Panc1 (cell line): ENCODE results near the gene SP110.

Experiments
- CTCF ChIP-seq: fragments of 450-650 bp; IDR thresholded peaks from 2 replicates; pipeline ENCODE4 v1.5.1; 2017; ENCODE audit warnings: mild to moderate bottlenecking
- POLR2AphosphoS5 ChIP-seq: IDR thresholded peaks from 2 replicates; pipeline ENCODE4 v1.6.1; 2012; ENCODE audit warnings: mild to moderate bottlenecking, low read depth, low read length, moderate library complexity
- REST ChIP-seq, 2 experiments: IDR thresholded peaks; 2 replicates each; pipeline ENCODE4 v1.6.1; 2011 to 2012; ENCODE audit warnings: low read depth in 2 of 2, control low read depth in 1 of 2, low read length in 1 of 2, mild to moderate bottlenecking in 1 of 2, moderate library complexity in 1 of 2; ENCODE audit not compliant: insufficient read depth in 1 of 2
- SIN3A ChIP-seq: IDR thresholded peaks from 2 replicates; pipeline ENCODE4 v1.6.1; 2012; ENCODE audit warnings: low read depth, mild to moderate bottlenecking, low read length, moderate library complexity, borderline replicate concordance; ENCODE audit not compliant: insufficient read depth

GRCh38 chr2:230158468-230158867 lies 61.3 kb downstream of the SP110 start:
- no peak for TF ChIP-seq CTCF
- no peak for TF ChIP-seq REST (IDR thresholded peaks at IDR 0.05; ENCODE audit: insufficient read depth in 1 of 2, low read depth in 2 of 2, low read length in 1 of 2)
- TF ChIP-seq POLR2AphosphoS5, result no peak
- TF ChIP-seq SIN3A, result no peak
